Esophagus squamous epithelium (tissue), 5 donors: ENCODE results near the gene RAPGEF1. TPM values are rescaled to one million over a fixed set of nuclear protein-coding genes. Genes with fewer than 3 reads are reported as not detected.

Experiments used
- DNase-seq: peaks from one replicate; lab custom pipeline; 2025; lab: John Stamatoyannopoulos, UW
- H3K27ac ChIP-seq, 4 donors: fragments of 200-600 bp; sonication (generic); one replicate each; pipeline ENCODE4 v1.5.1; 2016 to 2019; ENCODE audit warnings: mild to moderate bottlenecking in 1 of 4
- H3K27me3 ChIP-seq, 4 donors: fragments of 200-600 bp; sonication (generic); 1 replicate in 3 of 4; 2 replicates in 1 of 4; pipeline versions ENCODE4 v1.5.1 to v1.6.0; 2017 to 2021; ENCODE audit warnings: antibody characterized with exemption in 1 of 4
- H3K36me3 ChIP-seq, 3 donors: fragments of 200-600 bp; sonication (generic); one replicate each; pipeline ENCODE4 v1.5.1; 2016 to 2019
- H3K4me1 ChIP-seq, 3 donors: fragments of 200-600 bp; sonication (generic); one replicate each; pipeline ENCODE4 v1.5.1; 2017 to 2019
- H3K4me3 ChIP-seq, 4 donors: fragments of 200-600 bp; sonication (generic); 1 replicate in 3 of 4; 2 replicates in 1 of 4; pipeline ENCODE4 v1.5.1; 2016 to 2019; ENCODE audit warnings: mild to moderate bottlenecking in 2 of 4, moderate library complexity in 1 of 4
- H3K9me3 ChIP-seq, 3 donors: fragments of 200-600 bp; sonication (generic); one replicate each; pipeline ENCODE4 v1.5.1; 2016 to 2019
- POLR2A ChIP-seq, 4 donors: fragments of 450-650 bp; IDR thresholded peaks; one replicate each; pipeline ENCODE4 v1.6.1; 2017; ENCODE audit warnings: antibody characterized with exemption in 4 of 4, mild to moderate bottlenecking in 4 of 4, moderate library complexity in 3 of 4
- WGBS, 2 donors: methylation state at CpG; one replicate each; pipeline ENCODE4 v1.1.5; 2018; 5-methylcytosine and 5-hydroxymethylcytosine counted together
- intact Hi-C: fragments of 100-400 bp; cut with DNase I; formaldehyde crosslinking; loops from one replicate; pipeline ENCODE4 v1.15.0; 2022
- total RNA-seq, 4 donors: library from RNA; depleted of rRNA; stranded (reverse); fragments of >200 nt; gene quantifications; one replicate each; pipeline ENCODE4 v1.1.0, GENCODE V29; 2016
- TF ChIP-seq, protein P1 (sequence below), 6 experiments: fragments of 450-650 bp in 4 of 6; fragments of 200-600 bp in 2 of 6; sonication (generic) in 2 of 6; IDR thresholded peaks; one replicate each; pipeline ENCODE4 v1.5.1; 2016 to 2019; ENCODE audit warnings: antibody characterized with exemption in 6 of 6, mild to moderate bottlenecking in 4 of 6, moderate library complexity in 4 of 6
- donor health status: DM: yes; HTN: yes; CAD: no.

RAPGEF1 gene
- total RNA-seq, 4 donors from 2014 or later: 12.2 to 40.4 (median 19.0) TPM

DNA sequence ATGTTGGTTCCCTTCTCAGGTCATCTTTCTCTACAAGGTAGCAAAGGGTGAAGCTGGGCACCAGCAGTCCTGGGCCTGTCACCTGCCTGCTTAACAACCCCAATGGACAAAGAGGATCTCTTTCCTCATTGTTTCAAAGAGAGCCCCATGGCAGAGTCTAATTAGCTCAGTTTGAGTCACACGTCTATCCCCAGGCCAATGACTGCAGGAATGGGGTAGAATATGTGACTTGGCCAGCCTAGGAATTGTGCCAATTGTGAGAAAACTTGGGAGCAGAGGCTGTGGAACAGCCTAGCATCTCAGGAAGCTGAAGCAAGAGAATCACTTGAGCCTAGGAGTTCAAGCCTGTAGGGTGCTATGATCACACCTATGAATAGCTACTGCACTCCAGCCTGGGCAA lies 3.6 kb upstream of the RAPGEF1 start:
- intact Hi-C loops: loop anchor here (10.0 kb wide), 2 partner anchors 219 to 389 kb away; no protein-coding TSS in a partner anchor
- peaks cover 6 to 12% (median 7%) of the 10 kb centered on the region in 3 donors for H3K4me1 ChIP-seq
- DNase-seq: no peak
- H3K9me3 ChIP-seq: no peaks in the 10 kb centered on the region
- H3K4me3 ChIP-seq: no peak overlapping the region
- TF ChIP-seq, protein P1, sequence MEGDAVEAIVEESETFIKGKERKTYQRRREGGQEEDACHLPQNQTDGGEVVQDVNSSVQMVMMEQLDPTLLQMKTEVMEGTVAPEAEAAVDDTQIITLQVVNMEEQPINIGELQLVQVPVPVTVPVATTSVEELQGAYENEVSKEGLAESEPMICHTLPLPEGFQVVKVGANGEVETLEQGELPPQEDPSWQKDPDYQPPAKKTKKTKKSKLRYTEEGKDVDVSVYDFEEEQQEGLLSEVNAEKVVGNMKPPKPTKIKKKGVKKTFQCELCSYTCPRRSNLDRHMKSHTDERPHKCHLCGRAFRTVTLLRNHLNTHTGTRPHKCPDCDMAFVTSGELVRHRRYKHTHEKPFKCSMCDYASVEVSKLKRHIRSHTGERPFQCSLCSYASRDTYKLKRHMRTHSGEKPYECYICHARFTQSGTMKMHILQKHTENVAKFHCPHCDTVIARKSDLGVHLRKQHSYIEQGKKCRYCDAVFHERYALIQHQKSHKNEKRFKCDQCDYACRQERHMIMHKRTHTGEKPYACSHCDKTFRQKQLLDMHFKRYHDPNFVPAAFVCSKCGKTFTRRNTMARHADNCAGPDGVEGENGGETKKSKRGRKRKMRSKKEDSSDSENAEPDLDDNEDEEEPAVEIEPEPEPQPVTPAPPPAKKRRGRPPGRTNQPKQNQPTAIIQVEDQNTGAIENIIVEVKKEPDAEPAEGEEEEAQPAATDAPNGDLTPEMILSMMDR (IDR thresholded peaks at IDR 0.05): no peak
- TF ChIP-seq POLR2A (IDR thresholded peaks at IDR 0.05): no peak
- WGBS, 2 donors: 50% methylated on average over 1 of the region's 1 CpG; no CpG with 5 or more reads in 1 of the 2 donors
- no peak overlapping the region for H3K27ac ChIP-seq
- no peaks in the 10 kb centered on the region for H3K27me3 ChIP-seq
- no peaks in the 10 kb centered on the region for H3K36me3 ChIP-seq

DNA sequence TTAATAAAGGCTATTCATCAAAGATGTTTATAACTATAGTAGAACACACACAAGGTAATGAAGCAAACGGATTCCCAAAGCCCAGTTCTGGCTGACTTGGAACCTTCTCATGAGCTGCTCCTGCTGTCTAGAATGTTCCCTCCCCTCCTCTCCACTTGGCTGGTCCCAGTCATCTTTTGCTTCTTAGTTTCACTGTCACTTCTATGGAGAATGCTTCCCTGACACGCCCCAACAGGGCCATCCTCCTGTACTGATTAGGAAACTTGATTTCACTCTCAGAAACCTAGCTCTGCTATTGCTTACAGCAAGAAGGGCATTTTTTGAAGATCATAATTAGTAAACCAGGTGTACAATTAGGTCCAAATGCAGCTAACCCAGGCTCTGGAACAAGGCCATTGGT lies 3.2 kb upstream of the RAPGEF1 start:
- Histone ChIP-seq H3K27me3 (no peaks in the 10 kb centered on the region), H3K27ac (no peak overlapping the region), H3K4me3 (no peak overlapping the region), H3K9me3 (no peaks in the 10 kb centered on the region), H3K36me3 (no peaks in the 10 kb centered on the region), H3K4me1 (peaks cover 9 to 16% (median 9%) of the 10 kb centered on the region in 3 donors)
- intact Hi-C loops: loop anchor here (10.0 kb wide), 2 partner anchors 218 to 388 kb away; no protein-coding TSS in a partner anchor
- no peak for TF ChIP-seq POLR2A (IDR thresholded peaks at IDR 0.05)
- TF ChIP-seq, protein P1 (IDR thresholded peaks at IDR 0.05): no peak
- DNase-seq: no peak
- WGBS, 2 donors: 71 to 81% methylated on average over 2 of the region's 2 CpGs

DNA sequence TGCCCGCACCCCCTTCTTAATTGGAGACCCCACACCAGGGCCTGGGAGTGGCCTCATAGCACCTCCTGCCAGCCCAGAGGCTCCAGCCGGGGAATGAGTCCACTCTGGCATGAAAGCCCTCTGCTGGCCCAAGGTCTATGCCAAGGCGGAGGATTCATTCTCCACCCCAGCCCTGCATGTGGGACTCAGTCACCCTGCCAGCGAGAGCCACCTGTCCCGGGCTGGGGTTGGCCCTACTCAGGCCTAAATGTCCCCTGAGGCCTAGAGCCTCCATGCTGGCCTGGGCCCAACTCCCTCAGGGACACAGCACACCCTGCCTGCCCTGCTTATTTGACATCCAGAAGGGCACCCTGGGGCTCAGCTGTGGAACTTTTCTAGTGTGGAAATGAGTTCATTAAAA lies 1.0 kb upstream of the RAPGEF1 start:
- Histone ChIP-seq H3K36me3 (no peaks in the 10 kb centered on the region), H3K9me3 (no peaks in the 10 kb centered on the region), H3K4me1 (peaks cover 24 to 37% (median 26%) of the 10 kb centered on the region in 3 donors), H3K4me3 (no peak overlapping the region), H3K27me3 (no peaks in the 10 kb centered on the region), H3K27ac (no peak overlapping the region)
- intact Hi-C loops: loop anchor here (2.0 to 10.0 kb wide), 3 partner anchors 150 to 386 kb away; no protein-coding TSS in a partner anchor
- TF ChIP-seq POLR2A (IDR thresholded peaks at IDR 0.05): no peak
- TF ChIP-seq, protein P1 (IDR thresholded peaks at IDR 0.05): peak in 1 of 6 experiments; percentile 3
- DNase-seq: no peak
- no CpG with 5 or more reads among the region's 5 CpGs for WGBS, 2 donors

DNA sequence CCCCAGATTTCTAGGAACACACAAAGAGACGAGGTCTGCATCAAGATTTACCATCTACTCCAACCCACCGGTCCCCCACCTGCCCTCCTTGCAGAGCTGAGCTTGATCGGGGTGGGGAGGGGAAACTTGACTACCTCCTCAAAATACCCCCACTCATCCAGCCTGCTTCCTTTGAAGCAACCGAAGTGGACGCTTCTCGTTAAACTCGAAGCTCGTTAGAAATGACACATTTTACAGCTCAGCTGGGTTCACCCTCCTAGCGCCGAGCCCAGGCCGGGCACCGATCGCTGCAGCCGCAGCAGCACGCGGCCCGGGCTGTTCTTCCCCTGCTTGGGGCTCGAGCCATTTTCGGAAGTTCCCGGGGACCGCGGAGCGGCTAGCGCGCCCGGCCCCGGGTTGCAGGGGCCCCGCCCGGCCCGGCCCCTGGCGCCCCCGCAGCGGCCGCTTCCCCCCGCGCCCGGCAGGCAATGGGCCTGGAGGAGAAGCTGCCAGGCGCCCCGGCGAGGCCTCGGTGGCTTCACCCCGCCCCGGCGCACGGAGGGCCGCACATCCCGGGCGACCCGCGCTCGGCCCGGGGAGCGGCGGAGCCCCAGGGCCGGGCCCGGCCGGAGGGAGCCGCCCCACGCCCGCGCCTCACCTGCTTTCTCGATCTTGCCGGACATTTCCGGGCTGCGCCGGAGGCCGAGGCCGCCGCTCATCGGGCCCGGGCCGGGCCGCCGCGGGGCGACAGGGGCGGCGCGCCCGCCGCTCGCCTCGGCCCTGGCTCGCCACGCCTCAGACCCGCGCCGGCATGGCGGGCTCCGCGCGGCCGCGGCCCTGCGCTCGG lies 530 bp downstream of the RAPGEF1 start:
- WGBS, 2 donors: 0 to 5% methylated on average over 3 to 17 of the region's 96 CpGs
- no peaks in the 10 kb centered on the region for H3K9me3 ChIP-seq
- intact Hi-C loops: loop anchor here (10.0 kb wide), 1 partner anchor 65 kb away; no protein-coding TSS in a partner anchor
- H3K27ac ChIP-seq: peak overlapping the region; percentile 86 to 98 (median 94)
- peaks cover 24 to 52% (median 39%) of the 10 kb centered on the region in 3 donors for H3K4me1 ChIP-seq
- no peak for DNase-seq
- H3K36me3 ChIP-seq: no peaks in the 10 kb centered on the region
- TF ChIP-seq POLR2A (IDR thresholded peaks at IDR 0.05): no peak
- TF ChIP-seq, protein P1 (IDR thresholded peaks at IDR 0.05): peak in 1 of 6 experiments; percentile 19
- peak overlapping the region; percentile 62 to 82 (median 68) for H3K4me3 ChIP-seq
- H3K27me3 ChIP-seq: no peaks in the 10 kb centered on the region
